Thymus (tissue), 11 donors: ENCODE measurements around the gene TMA7. TPM values are rescaled to one million over a fixed set of nuclear protein-coding genes. Genes with fewer than 3 reads are reported as not detected.
"Not testable (repeated sequence)": the region's sequence is repeated elsewhere in the genome, so short reads cannot be mapped to it uniquely, and the experiment has no call there.

ENCODE experiments used
- DNase-seq, 9 donors: peaks; one replicate each; pipeline ENCODE4 v3.0.0-alpha.2; 2013; ENCODE audit warnings: low spot score in 9 of 9, low read depth in 6 of 9, missing footprints in 1 of 9
- H3K27ac ChIP-seq, 2 donors: one replicate each; pipeline ENCODE4 v1.5.1; 2013; ENCODE audit warnings: control low read depth in 1 of 2, low read depth in 1 of 2, low read length in 1 of 2, mild to moderate bottlenecking in 1 of 2, moderate library complexity in 1 of 2
- H3K27me3 ChIP-seq, 2 donors: one replicate each; pipeline ENCODE4 v1.5.1; 2013; ENCODE audit warnings: low read length in 1 of 2; ENCODE audit not compliant: control insufficient read depth in 2 of 2, insufficient read depth in 1 of 2
- H3K36me3 ChIP-seq, 2 donors: one replicate each; pipeline ENCODE4 v1.5.1; 2013; ENCODE audit warnings: low read length in 1 of 2, mild to moderate bottlenecking in 1 of 2, moderate library complexity in 1 of 2; ENCODE audit not compliant: control insufficient read depth in 2 of 2, insufficient read depth in 2 of 2
- H3K4me1 ChIP-seq, 2 donors: one replicate each; pipeline ENCODE4 v1.5.1; 2013; ENCODE audit warnings: low read length in 2 of 2; ENCODE audit not compliant: control insufficient read depth in 2 of 2, insufficient read depth in 2 of 2
- H3K4me3 ChIP-seq, 2 donors: one replicate each; pipeline ENCODE4 v1.5.1; 2013; ENCODE audit warnings: low read length in 2 of 2, control low read depth in 1 of 2, mild to moderate bottlenecking in 1 of 2
- H3K9me3 ChIP-seq, 2 donors: one replicate each; pipeline ENCODE4 v1.5.1; 2013; ENCODE audit warnings: low read length in 1 of 2, mild to moderate bottlenecking in 1 of 2; ENCODE audit not compliant: control insufficient read depth in 2 of 2, insufficient read depth in 1 of 2
- WGBS: extraction: QIAGEN DNeasy Blood & Tissue Kit; methylation state at CpG from one replicate; pipeline ENCODE4 v1.1.7; 2013; 5-methylcytosine and 5-hydroxymethylcytosine counted together
- polyA plus RNA-seq: library from polyadenylated mRNA; stranded (reverse); fragments of 200-250 nt; gene quantifications from one replicate; pipeline ENCODE4 v1.2.3, GENCODE V29; 2013
- total RNA-seq: library from RNA; stranded (reverse); fragments of 120-200 nt; gene quantifications from one replicate; pipeline ENCODE4 v1.2.4, GENCODE V29; 2013
- donor health status: healthy.

Gene TMA7
- total and polyA plus RNA-seq, 2 donors: 660 to 735 TPM

DNA sequence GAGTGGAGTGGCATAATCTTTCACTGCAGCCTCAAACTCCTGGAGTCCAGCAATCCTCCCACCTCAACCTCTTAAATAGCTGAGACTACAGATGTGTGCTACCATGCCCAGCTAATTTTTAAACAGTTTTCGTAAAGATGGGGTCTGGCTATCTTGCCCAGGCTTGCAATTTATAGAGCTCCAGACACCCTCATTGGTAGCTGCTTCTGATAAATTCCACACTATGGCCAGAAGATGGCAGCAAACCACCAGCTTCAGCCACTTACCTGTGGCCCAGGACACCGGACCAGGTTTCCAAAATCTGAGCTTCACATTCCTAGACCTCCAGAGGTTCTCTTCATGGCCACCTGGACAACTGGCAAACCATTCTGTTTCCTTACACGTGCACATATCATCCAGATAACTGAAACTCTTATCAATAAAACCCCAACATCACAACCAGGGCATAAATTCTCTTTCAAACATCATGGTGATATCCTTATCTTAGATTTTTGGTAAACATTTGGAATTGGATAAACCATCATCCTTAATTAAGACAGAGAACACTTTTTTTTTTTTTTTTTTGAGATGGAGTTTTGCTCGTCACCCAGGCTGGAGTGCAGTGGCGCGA lies 39.1 kb upstream of the TMA7 start:
- Histone ChIP-seq H3K27me3 (peaks cover 0 to 3% of the 10 kb centered on the region in 2 donors), H3K27ac (no peak overlapping the region), H3K36me3 (peaks cover 0 to 3% of the 10 kb centered on the region in 2 donors), H3K4me1 (no peaks in the 10 kb centered on the region), H3K9me3 (no peaks in the 10 kb centered on the region), H3K4me3 (no peak overlapping the region)
- WGBS: 71% methylated on average over 6 of the region's 6 CpGs
- peak; percentile 8 to 80 (median 54) for DNase-seq

DNA sequence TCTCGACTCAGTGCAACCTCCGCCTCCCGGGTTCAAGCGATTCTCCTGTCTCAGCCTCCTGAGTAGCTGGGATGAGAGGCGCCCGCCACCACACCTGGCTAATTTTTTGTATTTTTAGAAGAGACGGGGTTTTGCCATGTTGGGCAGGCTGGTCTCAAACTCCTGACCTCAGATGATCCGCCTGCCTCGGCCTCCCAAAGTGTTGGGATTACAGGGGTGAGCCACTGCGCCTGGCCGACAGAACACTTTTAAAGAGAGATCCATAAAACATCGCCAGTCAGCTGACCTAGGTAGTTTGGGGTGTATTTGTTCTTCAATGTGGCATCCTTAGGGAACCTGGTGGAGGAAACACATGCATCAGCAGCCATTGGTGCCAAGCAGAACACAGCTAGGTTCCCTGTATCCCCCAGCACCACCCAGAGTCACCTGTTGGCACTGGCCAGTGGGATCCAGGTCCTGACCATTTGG lies 38.6 kb upstream of the TMA7 start:
- not testable (repeated sequence) for H3K4me1 ChIP-seq, H3K9me3 ChIP-seq, DNase-seq, H3K27me3 ChIP-seq, H3K36me3 ChIP-seq, H3K4me3 ChIP-seq
- peak overlapping the region in 1 of 2 donors; percentile 71 for H3K27ac ChIP-seq
- WGBS: 96% methylated on average over 12 of the region's 12 CpGs

DNA sequence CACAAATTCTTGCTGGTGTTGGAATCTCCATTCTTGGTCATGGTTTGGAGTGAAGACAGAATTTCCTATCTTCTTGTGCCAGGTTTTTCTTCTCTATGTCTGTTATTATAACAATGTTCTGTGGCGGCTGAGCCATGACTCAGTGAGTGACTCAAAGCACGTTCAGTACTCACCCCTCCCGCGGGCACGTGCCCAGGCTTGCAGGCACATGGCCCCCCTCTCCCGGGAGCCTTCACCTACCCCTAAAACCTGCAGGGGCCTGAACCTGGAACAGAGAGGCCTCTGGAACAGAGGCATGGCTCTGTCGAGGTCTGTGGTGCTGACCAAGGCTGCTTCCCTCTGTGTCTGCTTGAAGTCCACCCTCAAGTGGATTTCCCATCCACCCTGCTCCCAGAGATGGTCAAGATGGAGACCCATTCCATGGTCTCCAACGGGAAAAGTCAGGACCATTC lies 37.8 kb upstream of the TMA7 start:
- Histone ChIP-seq H3K36me3 (peaks cover 0 to 6% of the 10 kb centered on the region in 2 donors), H3K27ac (peak overlapping the region; percentile 20 to 37), H3K9me3 (no peaks in the 10 kb centered on the region), H3K4me1 (no peaks in the 10 kb centered on the region), H3K27me3 (peaks cover 0 to 3% of the 10 kb centered on the region in 2 donors), H3K4me3 (no peak overlapping the region)
- WGBS: 88% methylated on average over 8 of the region's 8 CpGs
- no peak for DNase-seq

DNA sequence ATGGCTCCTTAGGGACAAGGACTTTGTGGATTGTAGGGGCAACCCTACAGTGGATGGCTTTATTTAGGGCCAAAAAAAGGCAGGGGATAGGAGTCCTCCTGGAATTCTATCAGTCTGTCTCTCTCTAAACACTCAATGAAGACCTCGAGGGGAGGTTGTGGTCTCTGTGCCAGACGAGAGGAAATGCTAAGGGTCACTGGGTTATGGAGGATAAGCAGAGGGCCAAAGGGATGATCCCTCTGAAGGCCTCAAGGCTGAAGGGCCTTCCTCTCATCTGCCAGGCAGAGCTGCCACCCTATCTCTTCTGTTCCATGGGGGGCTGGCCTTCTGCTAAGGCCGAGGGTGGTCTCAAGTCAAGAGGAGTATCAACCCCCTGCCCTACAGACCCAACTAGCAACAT lies 37.1 kb upstream of the TMA7 start:
- DNase-seq: no peak

DNA sequence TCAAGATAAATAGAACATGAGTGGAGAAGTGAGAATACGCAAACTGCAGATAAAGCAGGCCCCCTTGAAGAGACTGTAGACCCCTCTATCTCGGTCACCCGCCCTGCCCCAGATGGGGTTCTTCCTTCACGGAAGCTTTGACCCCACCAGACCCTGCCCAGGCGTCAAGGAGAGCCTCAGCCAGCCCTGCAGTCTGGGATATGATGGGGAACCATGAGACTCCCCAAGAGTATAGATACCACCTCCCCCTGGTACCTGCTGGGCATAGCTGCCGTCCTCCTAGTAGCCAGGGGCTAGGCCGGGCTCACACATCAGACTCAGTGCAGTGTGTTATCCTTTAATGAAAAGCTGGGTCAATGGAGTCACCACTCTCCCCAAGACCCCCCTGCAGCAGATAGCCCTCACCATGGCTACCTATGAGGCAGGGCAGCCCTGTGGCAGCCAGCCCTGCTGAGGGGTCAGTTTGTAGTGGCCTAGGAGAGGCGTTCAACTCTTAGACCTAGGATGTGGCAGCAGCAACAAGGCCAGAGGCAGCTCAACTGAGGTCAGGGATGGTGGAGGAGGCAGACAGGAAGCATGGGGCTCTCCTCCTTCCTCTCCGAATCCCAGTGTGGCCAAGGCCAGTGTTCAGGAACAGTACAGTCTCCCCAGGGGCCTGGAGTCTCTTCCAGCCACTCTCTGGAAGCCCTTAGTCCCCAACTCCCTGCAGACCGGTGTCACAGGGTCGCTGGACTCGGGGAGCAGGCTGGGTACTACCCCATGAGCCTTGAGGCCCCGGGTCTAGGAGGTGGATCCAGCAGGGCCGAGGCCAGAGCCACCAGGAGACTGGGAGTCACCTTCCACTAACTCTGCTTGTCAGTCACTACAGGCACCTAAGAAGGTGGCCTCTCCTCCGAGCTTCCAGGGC lies 36.3 kb upstream of the TMA7 start:
- H3K9me3 ChIP-seq: no peaks in the 10 kb centered on the region
- H3K4me3 ChIP-seq: no peak overlapping the region
- H3K27me3 ChIP-seq: peaks cover 0 to 1% of the 10 kb centered on the region in 2 donors
- no peak overlapping the region for H3K27ac ChIP-seq
- H3K4me1 ChIP-seq: no peaks in the 10 kb centered on the region
- WGBS: 96% methylated on average over 15 of the region's 15 CpGs
- no peak for DNase-seq
- peaks cover 0 to 11% of the 10 kb centered on the region in 2 donors for H3K36me3 ChIP-seq

More for the DNA sequence above, 37.1 kb upstream of the TMA7 start:
- Histone ChIP-seq H3K36me3 (peaks cover 0 to 6% of the 10 kb centered on the region in 2 donors), H3K9me3 (no peaks in the 10 kb centered on the region), H3K4me1 (no peaks in the 10 kb centered on the region), H3K27me3 (peaks cover 0 to 3% of the 10 kb centered on the region in 2 donors), H3K4me3 (no peak overlapping the region), H3K27ac (no peak overlapping the region)
- 91% methylated on average over 3 of the region's 3 CpGs for WGBS

DNA sequence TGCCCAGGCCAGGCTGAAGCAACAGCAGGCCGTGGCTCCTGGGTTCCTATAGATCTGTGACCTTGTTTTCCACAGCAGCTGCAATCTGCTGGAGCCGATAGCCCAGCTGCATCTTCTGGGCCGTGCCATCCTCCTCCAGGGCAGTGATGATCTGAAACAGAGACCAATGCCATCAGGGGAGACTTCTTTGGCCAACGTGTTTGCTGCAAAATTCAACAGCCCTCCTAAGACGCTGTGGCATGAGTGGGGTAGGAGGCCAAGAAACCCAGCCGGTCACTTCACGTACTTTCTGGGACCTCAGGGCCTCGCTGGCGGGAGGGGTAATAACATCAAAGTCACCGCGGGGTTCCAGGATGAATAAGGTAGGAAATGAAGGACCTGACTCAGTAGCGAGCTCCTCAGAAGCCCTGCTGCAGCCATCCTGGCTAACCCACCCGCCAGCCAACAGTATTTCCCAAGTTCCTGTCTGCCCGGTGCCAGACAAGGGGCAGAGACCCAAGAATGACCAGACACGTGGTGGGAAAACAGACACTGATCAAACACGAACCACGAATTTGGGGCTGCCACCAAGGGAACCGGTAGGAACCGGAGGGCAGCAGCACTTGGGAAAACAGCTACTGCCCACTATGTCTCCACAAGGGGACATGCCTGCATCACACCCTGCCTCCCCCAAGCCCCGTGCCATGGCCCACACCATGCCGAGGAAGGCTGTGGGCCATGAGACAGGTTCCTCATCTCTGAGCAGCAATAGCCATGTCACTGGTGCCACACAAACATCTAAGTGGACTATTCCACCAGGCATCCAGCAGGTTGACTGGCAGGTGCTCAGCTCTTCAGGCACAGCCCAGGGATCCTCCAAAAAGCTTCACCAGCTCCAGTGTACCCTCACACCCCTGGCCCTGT lies 35.4 kb upstream of the TMA7 start:
- Histone ChIP-seq H3K4me3 (no peak overlapping the region), H3K36me3 (peaks cover 0 to 19% of the 10 kb centered on the region in 2 donors), H3K4me1 (no peaks in the 10 kb centered on the region), H3K9me3 (no peaks in the 10 kb centered on the region), H3K27me3 (no peaks in the 10 kb centered on the region), H3K27ac (no peak overlapping the region)
- DNase-seq: no peak
- WGBS: 94% methylated on average over 21 of the region's 21 CpGs

DNA sequence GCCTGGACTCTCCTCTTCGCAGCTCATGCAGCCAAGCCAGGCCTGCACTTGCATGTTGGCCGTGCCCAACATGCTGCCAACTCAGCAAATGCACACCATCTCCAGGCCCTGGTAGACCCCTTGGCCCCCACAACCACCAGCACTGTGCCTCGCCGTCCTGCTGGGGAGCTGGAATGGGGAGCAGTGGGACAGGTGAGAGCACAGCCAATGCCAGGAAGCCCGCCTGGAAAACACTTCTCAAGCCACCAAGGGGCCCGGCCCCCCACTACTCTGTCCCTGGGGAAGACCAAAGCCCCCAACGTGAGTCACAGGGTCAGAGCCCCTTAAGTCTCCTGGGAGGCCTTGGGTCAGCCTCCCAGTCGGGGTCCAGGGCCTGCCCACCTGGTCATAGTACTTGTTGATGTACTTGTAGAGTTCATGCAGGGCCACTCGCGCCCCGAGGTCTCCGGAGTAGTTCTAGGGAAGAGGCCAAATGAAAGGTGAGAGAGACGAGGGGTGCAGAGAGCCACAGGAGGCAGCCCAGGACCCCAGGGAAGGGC lies 34.6 kb upstream of the TMA7 start:
- Histone ChIP-seq H3K27me3 (no peaks in the 10 kb centered on the region), H3K9me3 (no peaks in the 10 kb centered on the region), H3K4me3 (no peak overlapping the region), H3K36me3 (peaks cover 0 to 23% of the 10 kb centered on the region in 2 donors), H3K27ac (no peak overlapping the region), H3K4me1 (no peaks in the 10 kb centered on the region)
- DNase-seq: no peak
- 96% methylated on average over 13 of the region's 13 CpGs for WGBS

DNA sequence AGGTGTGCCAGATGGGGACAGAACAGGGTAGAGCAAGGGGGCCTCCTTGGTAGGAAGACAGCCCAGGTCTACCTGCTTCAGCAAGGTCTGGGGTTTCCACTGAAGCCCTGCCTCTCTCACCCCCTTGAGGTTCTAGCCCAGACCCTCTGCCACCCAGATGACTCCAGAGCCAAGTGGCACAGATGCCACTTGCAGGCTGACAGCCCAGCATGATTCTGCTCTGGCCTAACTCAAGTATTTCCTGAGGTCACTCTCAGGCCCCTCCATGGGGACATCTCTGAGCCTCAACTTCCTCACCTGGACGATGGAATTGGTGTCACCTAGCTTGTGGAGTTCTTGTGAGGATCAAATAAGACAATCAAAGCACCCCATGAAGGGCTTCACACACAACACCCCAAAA lies 34.1 kb upstream of the TMA7 start:
- no peak for DNase-seq
- Histone ChIP-seq H3K27ac (no peak overlapping the region), H3K9me3 (no peaks in the 10 kb centered on the region), H3K4me1 (no peaks in the 10 kb centered on the region), H3K36me3 (peaks cover 0 to 28% of the 10 kb centered on the region in 2 donors), H3K4me3 (no peak overlapping the region), H3K27me3 (no peaks in the 10 kb centered on the region)
- 78% methylated on average over 1 of the region's 1 CpG for WGBS
